ENCODE measurements around the gene SYNE1.

Gene SYNE1

GRCh38 chr6:152458648-152459644 lies 178.2 kb downstream of the SYNE1 start:
- no peak overlapping the region for H3K4me3 ChIP-seq (ENCODE audit: insufficient read depth, low read length, poor library complexity, severe bottlenecking)
- H3K4me2 ChIP-seq (ENCODE audit: low read depth, low read length, poor library complexity, severe bottlenecking): no peak overlapping the region
- no peak overlapping the region for H3K9ac ChIP-seq (ENCODE audit: low read length)
- H3F3A ChIP-seq (ENCODE audit: insufficient read depth): no peaks in the 10 kb centered on the region
- H3K79me2 ChIP-seq (ENCODE audit: insufficient read depth, low read length): no peaks in the 10 kb centered on the region
- H3K9me2 ChIP-seq (replicated peaks; ENCODE audit: insufficient read depth, low read length): no peaks in the 10 kb centered on the region
- no peak overlapping the region for H2AFZ ChIP-seq (ENCODE audit: low read depth, low read length, severe bottlenecking)
- no peaks in the 10 kb centered on the region for H4K20me1 ChIP-seq (ENCODE audit: low read depth, low read length)
- no peak overlapping the region for H3K27ac ChIP-seq (ENCODE audit: low read depth, low read length)
- H3K36me3 ChIP-seq (ENCODE audit: low read length): no peaks in the 10 kb centered on the region
- TF ChIP-seq, protein P1, sequence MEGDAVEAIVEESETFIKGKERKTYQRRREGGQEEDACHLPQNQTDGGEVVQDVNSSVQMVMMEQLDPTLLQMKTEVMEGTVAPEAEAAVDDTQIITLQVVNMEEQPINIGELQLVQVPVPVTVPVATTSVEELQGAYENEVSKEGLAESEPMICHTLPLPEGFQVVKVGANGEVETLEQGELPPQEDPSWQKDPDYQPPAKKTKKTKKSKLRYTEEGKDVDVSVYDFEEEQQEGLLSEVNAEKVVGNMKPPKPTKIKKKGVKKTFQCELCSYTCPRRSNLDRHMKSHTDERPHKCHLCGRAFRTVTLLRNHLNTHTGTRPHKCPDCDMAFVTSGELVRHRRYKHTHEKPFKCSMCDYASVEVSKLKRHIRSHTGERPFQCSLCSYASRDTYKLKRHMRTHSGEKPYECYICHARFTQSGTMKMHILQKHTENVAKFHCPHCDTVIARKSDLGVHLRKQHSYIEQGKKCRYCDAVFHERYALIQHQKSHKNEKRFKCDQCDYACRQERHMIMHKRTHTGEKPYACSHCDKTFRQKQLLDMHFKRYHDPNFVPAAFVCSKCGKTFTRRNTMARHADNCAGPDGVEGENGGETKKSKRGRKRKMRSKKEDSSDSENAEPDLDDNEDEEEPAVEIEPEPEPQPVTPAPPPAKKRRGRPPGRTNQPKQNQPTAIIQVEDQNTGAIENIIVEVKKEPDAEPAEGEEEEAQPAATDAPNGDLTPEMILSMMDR (IDR thresholded peaks at IDR 0.05; ENCODE audit: insufficient read depth, low read length, poor library complexity, severe bottlenecking): no peak
- no peak for TF ChIP-seq EZH2phosphoT487 (conservative IDR thresholded peaks at IDR 0.05; ENCODE audit: low read length)
- H3K9me3 ChIP-seq (ENCODE audit: insufficient read depth, low read length): no peaks in the 10 kb centered on the region
- no peaks in the 10 kb centered on the region for H3K27me3 ChIP-seq (ENCODE audit: low read length)

- TF ChIP-seq EZH2phosphoT487 (conservative IDR thresholded peaks at IDR 0.05; ENCODE audit: low read length): no peak
- TF ChIP-seq, protein P1 (IDR thresholded peaks at IDR 0.05; ENCODE audit: insufficient read depth, low read length, poor library complexity, severe bottlenecking): no peak
- H3K9me3 ChIP-seq (ENCODE audit: insufficient read depth, low read length): no peaks in the 10 kb centered on the region
- H3K27me3 ChIP-seq (ENCODE audit: low read length): no peaks in the 10 kb centered on the region
- H3K4me3 ChIP-seq (ENCODE audit: insufficient read depth, low read length, poor library complexity, severe bottlenecking): no peak overlapping the region
- H3K4me2 ChIP-seq (ENCODE audit: low read depth, low read length, poor library complexity, severe bottlenecking): no peak overlapping the region
- no peak overlapping the region for H3K9ac ChIP-seq (ENCODE audit: low read length)
- H2AFZ ChIP-seq (ENCODE audit: low read depth, low read length, severe bottlenecking): no peak overlapping the region
- no peaks in the 10 kb centered on the region for H3F3A ChIP-seq (ENCODE audit: insufficient read depth)
- no peaks in the 10 kb centered on the region for H3K79me2 ChIP-seq (ENCODE audit: insufficient read depth, low read length)
- no peaks in the 10 kb centered on the region for H4K20me1 ChIP-seq (ENCODE audit: low read depth, low read length)
- no peaks in the 10 kb centered on the region for H3K9me2 ChIP-seq (replicated peaks; ENCODE audit: insufficient read depth, low read length)
- H3K36me3 ChIP-seq (ENCODE audit: low read length): no peaks in the 10 kb centered on the region
- H3K27ac ChIP-seq (ENCODE audit: low read depth, low read length): no peak overlapping the region
Observed at GRCh38 chr6:152457949-152458624, 179.1 kb downstream of the SYNE1 start.

DNA sequence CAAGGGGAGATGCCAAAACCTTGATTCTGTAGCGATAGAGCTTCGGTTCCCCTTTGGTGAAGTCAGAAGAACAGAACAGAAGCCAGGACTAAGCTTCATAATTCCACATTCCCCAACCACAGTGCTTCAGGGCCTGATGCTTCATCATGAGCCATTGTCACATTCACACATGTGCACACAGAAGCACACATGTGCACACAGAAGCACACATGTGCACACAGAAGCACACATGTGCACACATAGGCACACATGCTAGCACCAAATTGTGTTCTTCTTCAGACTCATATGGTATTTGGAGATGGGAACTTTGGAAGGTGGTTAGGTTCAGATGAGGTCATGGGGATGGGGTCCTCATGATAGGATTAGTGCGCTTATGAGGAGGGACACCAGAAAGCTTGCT lies 183.2 kb downstream of the SYNE1 start:
- no peaks in the 10 kb centered on the region for H3K9me3 ChIP-seq (ENCODE audit: insufficient read depth, low read length)

More for the DNA sequence above, 183.2 kb downstream of the SYNE1 start:
- H3K9ac ChIP-seq (ENCODE audit: low read length): no peak overlapping the region
- no peaks in the 10 kb centered on the region for H4K20me1 ChIP-seq (ENCODE audit: low read depth, low read length)
- no peaks in the 10 kb centered on the region for H3K9me2 ChIP-seq (replicated peaks; ENCODE audit: insufficient read depth, low read length)
- H3K4me3 ChIP-seq (ENCODE audit: insufficient read depth, low read length, poor library complexity, severe bottlenecking): no peak overlapping the region
- no peaks in the 10 kb centered on the region for H3F3A ChIP-seq (ENCODE audit: insufficient read depth)
- H3K27ac ChIP-seq (ENCODE audit: low read depth, low read length): no peak overlapping the region
- H3K36me3 ChIP-seq (ENCODE audit: low read length): no peaks in the 10 kb centered on the region
- no peaks in the 10 kb centered on the region for H3K27me3 ChIP-seq (ENCODE audit: low read length)
- TF ChIP-seq EZH2phosphoT487 (conservative IDR thresholded peaks at IDR 0.05; ENCODE audit: low read length): no peak
- TF ChIP-seq, protein P1 (IDR thresholded peaks at IDR 0.05; ENCODE audit: insufficient read depth, low read length, poor library complexity, severe bottlenecking): no peak
- no peak overlapping the region for H3K4me2 ChIP-seq (ENCODE audit: low read depth, low read length, poor library complexity, severe bottlenecking)
- H3K79me2 ChIP-seq (ENCODE audit: insufficient read depth, low read length): no peaks in the 10 kb centered on the region
- H2AFZ ChIP-seq (ENCODE audit: low read depth, low read length, severe bottlenecking): no peak overlapping the region

Measured in SU-DHL-6 (cell line).